Motor neuron (in vitro differentiated cells): Measurements from ENCODE around the gene SEPTIN8. TPM values are rescaled to one million over a fixed set of nuclear protein-coding genes. Genes with fewer than 3 reads are reported as not detected.
"Not testable (repeated sequence)": the region's sequence is repeated elsewhere in the genome, so short reads cannot be mapped to it uniquely, and the experiment has no call there.

Experiments used
- ATAC-seq, 8 experiments: fragments of 200-7000 bp; cut with Tn5 transposase; replicated peaks in 6 of 8; 2 replicates each; pipeline ENCODE4 v1.8.0; 2021; ENCODE audit warnings: mild to moderate bottlenecking in 8 of 8, moderate library complexity in 8 of 8
- H3K27ac ChIP-seq, 2 donors: fragments of 250-450 bp; sonication (Bioruptor Pico); 2 replicates each; pipeline ENCODE4 v1.9.0; 2021; ENCODE audit warnings: antibody characterized with exemption in 2 of 2, mild to moderate bottlenecking in 2 of 2, moderate library complexity in 1 of 2
- H3K4me1 ChIP-seq, 2 donors: fragments of 250-450 bp; sonication (Bioruptor Pico); replicated peaks in 1 of 2; 2 replicates each; pipeline ENCODE4 v1.6.1; 2021; ENCODE audit warnings: antibody characterized with exemption in 2 of 2, mild to moderate bottlenecking in 2 of 2, moderate library complexity in 1 of 2
- H3K4me3 ChIP-seq, 5 donors: fragments of 250-450 bp; sonication (Bioruptor Pico); 2 replicates each; pipeline ENCODE4 v1.9.0; 2021; ENCODE audit warnings: antibody characterized with exemption in 5 of 5, mild to moderate bottlenecking in 5 of 5, moderate library complexity in 4 of 5
- WGBS, 10 experiments: fragments of 450-650 bp; shearing (Covaris generic); methylation state at CpG; one replicate each; pipeline ENCODE4 v1.0.0; 2022; 5-methylcytosine and 5-hydroxymethylcytosine counted together
- in situ Hi-C, 9 experiments: fragments of 400-800 bp; cut with MboI; loops; one replicate each; pipeline ENCODE4 v1.15.0; 2021; ENCODE audit warnings: low sequenced_read_pairs in 9 of 9, low pct_unique_long_range_greater_than_20kb in 2 of 9; ENCODE audit not compliant: unreplicated experiment in 9 of 9
- total RNA-seq, 8 experiments: library from RNA; unstranded; fragments of 300-600 nt; gene quantifications; 2 replicates each; pipeline versions ENCODE4 v1.2.3 to v1.2.4, GENCODE V29; 2022

Gene SEPTIN8
- total RNA-seq, 8 experiments from 2014 or later, result 22.9 to 59.2 (median 33.4) TPM

DNA sequence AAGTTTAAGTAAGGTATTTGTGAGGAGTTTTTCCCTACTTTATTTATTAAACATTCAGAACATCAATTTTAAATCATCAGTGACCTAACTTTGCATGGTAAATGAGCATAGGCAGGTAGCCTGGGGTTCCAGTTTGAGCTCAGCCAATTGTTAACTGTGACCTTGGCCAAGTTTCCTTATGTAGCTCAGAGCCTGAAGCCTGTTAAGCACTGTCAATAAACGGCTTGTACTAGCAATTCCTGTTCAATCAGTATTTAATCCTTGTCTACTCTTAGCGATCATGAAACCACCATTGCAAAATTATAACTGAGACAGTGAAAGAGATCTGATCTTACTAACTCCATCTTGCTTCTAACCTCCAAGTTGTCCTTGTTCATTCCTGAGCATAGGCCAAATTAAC lies 31.4 kb upstream of the SEPTIN8 start:
- Histone ChIP-seq H3K4me3 (no peak overlapping the region), H3K4me1 (no peaks in the 10 kb centered on the region), H3K27ac (no peak overlapping the region)
- in situ Hi-C loops, result loop anchor here in 1 of 9 experiments (25.0 kb wide), 1 partner anchor 146 kb away; the partner anchor contains the start of genes IL13 and IL4
- WGBS, 10 experiments, result 14 to 83% (median 60%) methylated on average over 1 to 2 of the region's 2 CpGs; no CpG with 5 or more reads in 2 of the 10 experiments
- ATAC-seq, result no peak

DNA sequence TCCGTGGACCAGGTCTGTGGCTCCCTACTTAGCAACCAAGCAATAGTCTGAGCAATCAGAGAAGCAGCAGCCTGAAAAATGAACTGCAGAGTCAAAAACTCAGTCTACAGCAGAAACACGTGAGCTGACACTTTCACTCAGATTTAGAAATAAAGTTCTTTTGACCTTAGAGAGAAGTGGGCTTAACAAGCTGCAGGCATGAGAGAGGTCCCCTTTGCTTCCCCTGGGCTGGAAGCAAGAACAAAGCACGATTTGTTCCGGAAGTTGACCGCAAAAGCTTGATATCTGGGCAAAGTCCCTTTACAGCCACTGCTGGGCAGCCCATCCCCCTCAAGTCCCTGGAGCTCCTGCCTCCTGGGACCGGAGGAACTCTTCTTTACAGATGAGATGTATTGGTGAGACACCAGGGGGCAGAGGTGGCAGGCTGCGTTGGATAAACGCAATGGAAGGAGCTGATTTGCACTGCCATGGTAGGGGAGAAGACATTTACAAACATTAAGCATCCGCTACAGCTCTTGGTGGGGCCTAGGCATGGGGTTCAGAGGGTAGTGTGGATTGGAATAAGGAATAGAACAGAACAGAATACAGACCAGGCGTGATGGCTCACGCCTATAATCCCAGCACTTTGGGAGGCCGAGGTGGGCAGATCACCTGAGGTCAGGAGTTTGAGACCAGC lies 30.3 kb upstream of the SEPTIN8 start:
- no peak overlapping the region for H3K27ac ChIP-seq
- 20 to 100% (median 50%) methylated on average over 1 to 6 of the region's 12 CpGs for WGBS, 10 experiments
- H3K4me1 ChIP-seq, result no peaks in the 10 kb centered on the region
- ATAC-seq, result peak in 3 of 8 experiments; percentile 27 to 53 (median 50)
- no peak overlapping the region for H3K4me3 ChIP-seq
- in situ Hi-C loops, result loop anchor here in 1 of 9 experiments (25.0 kb wide), 1 partner anchor 145 kb away; the partner anchor contains the start of genes IL13 and IL4

DNA sequence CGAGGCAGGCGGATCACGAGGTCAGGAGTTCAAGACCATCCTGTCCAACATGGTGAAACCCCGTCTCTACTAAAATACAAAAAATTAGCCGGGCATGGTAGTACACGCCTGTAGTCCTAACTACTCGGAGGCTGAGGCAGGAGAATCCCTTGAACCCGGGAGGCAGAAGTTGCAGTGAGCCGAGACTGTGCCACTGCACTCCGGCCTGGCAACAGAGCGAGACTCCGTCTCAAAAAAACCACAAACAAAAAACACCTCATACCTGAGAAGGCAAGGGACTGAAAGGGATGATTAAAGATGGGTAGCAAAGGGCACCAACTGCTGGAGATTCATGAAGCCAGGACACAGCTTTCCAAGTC lies 29.7 kb upstream of the SEPTIN8 start:
- WGBS, 10 experiments, result 20 to 100% (median 85%) methylated on average over 1 to 9 of the region's 12 CpGs; no CpG with 5 or more reads in 2 of the 10 experiments
- not testable (repeated sequence) for H3K4me1 ChIP-seq, ATAC-seq, H3K4me3 ChIP-seq, H3K27ac ChIP-seq
- in situ Hi-C loops, result loop anchor here in 1 of 9 experiments (25.0 kb wide), 1 partner anchor 144 kb away; the partner anchor contains the start of genes IL13 and IL4

DNA sequence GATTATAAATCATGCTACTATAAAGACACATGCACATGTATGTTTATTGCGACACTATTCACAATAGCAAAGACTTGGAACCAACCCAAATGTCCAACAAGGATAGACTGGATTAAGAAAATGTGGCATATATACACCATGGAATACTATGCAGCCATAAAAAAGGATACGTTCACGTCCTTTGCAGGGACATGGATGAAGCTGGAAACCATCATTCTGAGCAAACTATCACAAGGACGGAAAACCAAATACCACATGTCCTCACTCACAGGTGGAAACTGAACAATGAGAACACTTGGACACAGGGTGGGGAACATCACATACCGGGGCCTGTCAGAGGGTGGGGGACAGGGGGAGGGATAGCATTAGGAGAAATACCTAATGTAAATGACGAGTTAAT lies 28.8 kb upstream of the SEPTIN8 start:
- not testable (repeated sequence) for H3K27ac ChIP-seq, H3K4me1 ChIP-seq, H3K4me3 ChIP-seq, ATAC-seq
- in situ Hi-C loops, result loop anchor here in 1 of 9 experiments (25.0 kb wide), 1 partner anchor 144 kb away; the partner anchor contains the start of genes IL13 and IL4
- WGBS, 10 experiments, result 60 to 100% (median 100%) methylated on average over 1 to 2 of the region's 6 CpGs; no CpG with 5 or more reads in 7 of the 10 experiments

DNA sequence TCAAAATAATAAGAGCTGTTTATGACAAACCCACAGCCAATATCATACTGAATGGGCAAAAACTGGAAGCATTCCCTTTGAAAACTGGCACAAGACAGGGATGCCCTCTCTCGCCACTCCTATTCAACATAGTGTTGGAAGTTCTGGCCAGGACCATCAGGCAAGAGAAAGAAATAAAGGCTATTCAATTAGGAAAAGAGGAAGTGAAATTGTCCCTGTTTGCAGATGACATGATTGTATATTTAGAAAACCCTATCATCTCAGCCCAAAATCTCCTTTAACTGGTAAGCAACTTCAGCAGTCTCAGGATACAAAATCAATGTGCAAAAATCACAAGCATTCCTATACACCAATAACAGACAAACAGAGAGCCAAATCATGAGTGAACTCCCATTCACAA lies 27.2 kb upstream of the SEPTIN8 start:
- in situ Hi-C loops, result loop anchor here in 1 of 9 experiments (25.0 kb wide), 1 partner anchor 142 kb away; the partner anchor contains the start of genes IL13 and IL4
- ATAC-seq, H3K4me1 ChIP-seq, H3K4me3 ChIP-seq, H3K27ac ChIP-seq: not testable (repeated sequence)
- 100% methylated on average over 1 of the region's 1 CpG; no CpG with 5 or more reads in 9 of the 10 experiments for WGBS, 10 experiments

GRCh38 chr5:132802685-132803066 lies 25.6 kb upstream of the SEPTIN8 start:
- WGBS, 10 experiments, result 11 to 80% (median 70%) methylated on average over 1 to 3 of the region's 5 CpGs; no CpG with 5 or more reads in 3 of the 10 experiments
- H3K27ac ChIP-seq, H3K4me1 ChIP-seq, H3K4me3 ChIP-seq, ATAC-seq: not testable (repeated sequence)
- in situ Hi-C loops, result loop anchor here in 1 of 9 experiments (25.0 kb wide), 1 partner anchor 140 kb away; the partner anchor contains the start of genes IL13 and IL4

DNA sequence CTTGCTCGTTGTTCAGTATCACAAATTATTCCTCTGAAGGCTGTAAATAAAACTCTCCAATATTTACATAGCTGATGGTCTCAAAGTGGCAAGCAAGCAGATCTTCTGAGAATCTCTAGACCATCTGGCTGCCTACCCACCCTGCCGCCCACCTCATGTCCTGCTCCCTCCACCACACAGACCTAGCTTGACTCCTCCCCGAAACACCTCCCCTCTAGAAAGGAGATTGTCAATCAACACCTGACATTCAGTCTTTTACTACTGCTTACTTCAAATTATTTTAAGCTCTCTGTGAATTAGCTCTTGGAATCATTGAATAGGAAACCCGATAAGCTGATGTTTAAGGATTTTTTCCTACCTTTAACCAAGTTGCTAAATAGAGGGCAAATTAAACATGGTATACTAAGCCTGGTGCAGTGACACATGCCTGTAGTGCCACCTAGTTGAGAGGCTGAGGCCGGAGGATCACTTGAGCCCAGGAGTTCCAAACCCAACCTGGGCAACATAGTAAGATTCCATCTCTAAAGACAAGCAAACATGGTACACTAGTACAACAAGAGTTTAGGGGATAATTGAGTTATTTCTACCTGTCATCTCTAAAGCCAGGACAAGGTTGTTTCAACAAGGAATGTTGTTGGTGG lies 25.1 kb upstream of the SEPTIN8 start:
- 49 to 96% (median 80%) methylated on average over 1 to 4 of the region's 5 CpGs; no CpG with 5 or more reads in 1 of the 10 experiments for WGBS, 10 experiments
- ATAC-seq, result no peak
- in situ Hi-C loops, result loop anchor here in 1 of 9 experiments (25.0 kb wide), 1 partner anchor 140 kb away; the partner anchor contains the start of genes IL13 and IL4
- no peak overlapping the region for H3K27ac ChIP-seq
- H3K4me3 ChIP-seq, result no peak overlapping the region
- no peaks in the 10 kb centered on the region for H3K4me1 ChIP-seq

DNA sequence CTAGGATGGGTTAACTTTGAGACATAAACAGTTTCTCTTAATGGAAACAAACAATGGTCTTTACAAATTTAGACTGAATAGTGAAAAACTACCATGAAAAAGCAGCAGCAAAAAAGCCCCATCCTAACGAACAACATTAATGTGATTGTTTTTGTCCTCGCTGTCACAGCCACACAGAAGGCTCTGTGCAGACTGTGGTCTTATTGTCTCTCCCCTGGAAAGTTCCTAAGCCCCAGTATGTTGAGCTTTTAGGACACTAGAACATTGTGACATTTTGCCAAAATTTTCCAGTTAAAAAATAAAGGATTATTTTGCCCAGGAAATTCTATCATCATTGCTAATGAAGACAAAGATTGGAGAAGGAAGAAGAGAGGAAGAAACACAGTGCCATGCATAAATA lies 23.5 kb upstream of the SEPTIN8 start:
- 0 to 100% (median 41%) methylated on average over 1 to 2 of the region's 2 CpGs; no CpG with 5 or more reads in 3 of the 10 experiments for WGBS, 10 experiments
- H3K27ac ChIP-seq, result no peak overlapping the region
- no peak overlapping the region for H3K4me3 ChIP-seq
- H3K4me1 ChIP-seq, result no peaks in the 10 kb centered on the region
- in situ Hi-C loops, result loop anchor here in 1 of 9 experiments (25.0 kb wide), 1 partner anchor 138 kb away; the partner anchor contains the start of genes IL13 and IL4
- ATAC-seq, result peak in 1 of 8 experiments; percentile 41

GRCh38 chr5:132799392-132799791 lies 22.4 kb upstream of the SEPTIN8 start:
- in situ Hi-C loops, result loop anchor here in 1 of 9 experiments (25.0 kb wide), 1 partner anchor 88 kb away; no protein-coding TSS in a partner anchor
- H3K4me1 ChIP-seq, result no peaks in the 10 kb centered on the region
- H3K27ac ChIP-seq, result no peak overlapping the region
- H3K4me3 ChIP-seq, result no peak overlapping the region
- 77 to 100% (median 100%) methylated on average over 1 to 2 of the region's 2 CpGs; no CpG with 5 or more reads in 3 of the 10 experiments for WGBS, 10 experiments
- no peak for ATAC-seq

DNA sequence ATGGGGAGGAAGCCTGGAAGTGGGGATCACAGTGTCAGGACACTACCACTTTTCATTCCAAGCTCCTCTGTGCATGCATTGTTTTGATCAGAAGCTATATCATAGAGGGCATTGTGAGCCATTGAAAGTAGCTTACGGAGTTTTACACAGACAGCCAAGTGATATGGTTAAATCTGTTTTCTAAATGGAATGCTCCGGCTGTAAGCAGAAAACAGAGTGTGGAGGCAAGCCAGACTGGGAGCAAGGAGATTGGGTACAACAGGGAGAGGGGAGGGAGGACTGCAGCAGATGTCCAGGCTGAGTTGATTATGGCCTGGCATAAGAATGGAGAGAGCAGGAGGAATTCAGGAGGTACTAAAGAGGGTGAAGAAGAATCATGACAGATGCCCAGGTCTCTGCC lies 20.6 kb upstream of the SEPTIN8 start:
- Histone ChIP-seq H3K4me3 (no peak overlapping the region), H3K27ac (no peak overlapping the region), H3K4me1 (no peaks in the 10 kb centered on the region)
- ATAC-seq, result no peak
- in situ Hi-C loops, result loop anchor here in 1 of 9 experiments (25.0 kb wide), 1 partner anchor 90 kb away; no protein-coding TSS in a partner anchor
- 0 to 92% (median 47%) methylated on average over 1 to 2 of the region's 2 CpGs; no CpG with 5 or more reads in 2 of the 10 experiments for WGBS, 10 experiments

DNA sequence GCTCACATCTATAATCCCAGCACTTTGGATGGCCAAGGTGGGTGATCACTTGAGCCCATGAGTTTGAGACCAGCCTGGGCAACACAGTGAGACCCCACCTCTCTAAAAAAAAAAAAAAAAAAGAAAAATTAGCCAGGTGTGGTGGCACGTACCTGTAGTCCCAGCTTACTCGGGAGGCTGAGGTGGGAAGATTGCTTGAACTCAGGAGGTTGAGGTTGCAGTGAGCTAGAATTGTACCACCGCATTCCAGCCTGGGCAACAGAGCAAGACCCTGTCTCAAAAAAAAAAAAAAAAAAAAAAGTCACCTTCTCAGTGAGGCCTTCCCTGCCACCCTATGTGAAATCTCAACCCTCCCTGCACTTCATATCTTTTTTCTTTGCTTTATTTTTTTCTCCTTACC lies 14.0 kb upstream of the SEPTIN8 start:
- H3K4me1 ChIP-seq, result no peaks in the 10 kb centered on the region
- no peak for ATAC-seq
- WGBS, 10 experiments, result 70 to 100% (median 100%) methylated on average over 1 to 3 of the region's 3 CpGs; no CpG with 5 or more reads in 1 of the 10 experiments
- in situ Hi-C loops, result loop anchor here in 1 of 9 experiments (25.0 kb wide), 1 partner anchor 96 kb away; no protein-coding TSS in a partner anchor
- no peak overlapping the region for H3K27ac ChIP-seq
- no peak overlapping the region for H3K4me3 ChIP-seq

DNA sequence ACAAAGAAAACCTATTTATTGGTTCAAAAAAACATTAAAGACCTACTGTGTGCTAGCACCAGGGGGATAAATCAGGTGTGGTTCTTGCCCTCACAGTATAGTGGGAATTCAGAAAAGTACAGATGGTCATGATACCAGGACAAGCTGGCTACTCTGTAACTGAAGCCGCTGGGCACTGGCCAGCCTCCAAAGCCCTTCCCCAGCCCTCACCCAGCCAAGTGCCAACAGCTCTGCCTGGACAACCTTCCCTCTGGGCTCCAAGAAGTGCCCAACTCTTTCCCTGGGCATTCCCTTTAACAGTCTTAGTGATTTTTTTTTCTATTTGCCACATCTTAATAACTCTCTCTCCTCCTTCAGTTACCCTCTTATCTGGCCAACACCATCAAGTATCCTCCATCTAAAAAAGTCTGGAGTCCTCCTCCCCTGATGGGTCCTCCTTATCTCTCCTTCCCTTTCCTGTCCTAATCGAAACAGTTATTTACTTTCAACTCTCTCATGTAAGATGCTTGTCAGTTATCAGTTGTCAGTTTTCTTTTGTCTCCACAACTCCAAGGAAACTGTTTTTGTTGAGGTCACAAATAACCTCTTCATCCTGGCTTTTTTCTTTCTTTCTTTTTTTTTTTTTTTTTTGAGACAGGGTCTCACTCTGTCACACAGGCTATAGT lies 13.3 kb upstream of the SEPTIN8 start:
- WGBS, 10 experiments, result 30 to 100% (median 65%) methylated on average over 1 to 2 of the region's 2 CpGs
- Histone ChIP-seq H3K4me3 (no peak overlapping the region), H3K27ac (no peak overlapping the region)

More for the DNA sequence above, 13.3 kb upstream of the SEPTIN8 start:
- peak in 1 of 8 experiments; percentile 53 for ATAC-seq
- H3K4me1 ChIP-seq, result no peaks in the 10 kb centered on the region
- in situ Hi-C loops, result loop anchor here in 1 of 9 experiments (25.0 kb wide), 1 partner anchor 97 kb away; no protein-coding TSS in a partner anchor
